Large intestine (tissue), 3 donors: ENCODE data around the gene PRKN. TPM values are rescaled to one million over a fixed set of nuclear protein-coding genes. Genes with fewer than 3 reads are reported as not detected.

ENCODE experiments used
- DNase-seq, 2 donors: peaks; one replicate each; pipeline versions ENCODE4 v3.0.0 to v3.0.0-alpha.2; 2013
- H3K27ac ChIP-seq: one replicate; pipeline ENCODE4 v1.5.1; 2013; ENCODE audit warnings: low read length
- H3K27me3 ChIP-seq: 2 replicates; pipeline ENCODE4 v1.6.1; 2013; ENCODE audit warnings: low read length; ENCODE audit not compliant: control insufficient read depth, insufficient read depth
- H3K36me3 ChIP-seq: 2 replicates; pipeline ENCODE4 v1.6.1; 2013; ENCODE audit warnings: low read length; ENCODE audit not compliant: control insufficient read depth, insufficient read depth
- H3K4me1 ChIP-seq: one replicate; pipeline ENCODE4 v1.6.1; 2013; ENCODE audit warnings: low read length; ENCODE audit not compliant: control insufficient read depth, insufficient read depth
- H3K4me3 ChIP-seq: one replicate; pipeline ENCODE4 v1.5.1; 2013; ENCODE audit warnings: low read length
- H3K9me3 ChIP-seq: one replicate; pipeline ENCODE4 v1.6.1; 2013; ENCODE audit warnings: mild to moderate bottlenecking, low read depth, low read length, moderate library complexity; ENCODE audit not compliant: control insufficient read depth
- WGBS: methylation state at CpG from one replicate; pipeline ENCODE4 v1.1.5; 2013; ENCODE audit warnings: low lambda C conversion rate; ENCODE audit not compliant: insufficient coverage; 5-methylcytosine and 5-hydroxymethylcytosine counted together
- polyA plus RNA-seq: library from polyadenylated mRNA; unstranded; fragments of 120-200 nt; gene quantifications from one replicate; pipeline ENCODE4 v1.2.1, GENCODE V29; 2013

Gene PRKN
- polyA plus RNA-seq, 1 donor, result 2.5 TPM

DNA sequence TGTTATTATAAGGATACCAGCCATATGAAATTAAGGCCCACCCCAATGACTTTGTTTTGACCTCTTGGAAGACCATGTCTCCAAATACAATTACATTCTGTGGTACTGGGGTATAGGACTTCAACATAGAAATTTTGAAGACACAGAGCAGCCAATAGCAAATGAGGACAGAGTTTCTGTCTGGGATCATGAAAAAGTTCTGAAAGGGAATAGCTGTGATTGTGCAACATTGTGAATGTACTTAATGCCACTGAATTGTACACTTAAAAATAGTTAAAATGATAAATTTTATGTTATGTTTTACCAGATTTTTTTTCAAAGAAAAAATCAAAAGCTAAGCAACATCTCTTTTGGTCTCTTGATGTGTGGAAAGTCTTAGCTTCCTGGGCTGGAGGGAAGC, 1426.7 kb downstream of the PRKN start:
- no peaks in the 10 kb centered on the region for H3K4me1 ChIP-seq
- H3K27ac ChIP-seq, result no peak overlapping the region
- no peak overlapping the region for H3K4me3 ChIP-seq
- H3K27me3 ChIP-seq, result no peaks in the 10 kb centered on the region
- H3K9me3 ChIP-seq, result no peaks in the 10 kb centered on the region
- H3K36me3 ChIP-seq, result no peaks in the 10 kb centered on the region
- DNase-seq, result no peak

DNA sequence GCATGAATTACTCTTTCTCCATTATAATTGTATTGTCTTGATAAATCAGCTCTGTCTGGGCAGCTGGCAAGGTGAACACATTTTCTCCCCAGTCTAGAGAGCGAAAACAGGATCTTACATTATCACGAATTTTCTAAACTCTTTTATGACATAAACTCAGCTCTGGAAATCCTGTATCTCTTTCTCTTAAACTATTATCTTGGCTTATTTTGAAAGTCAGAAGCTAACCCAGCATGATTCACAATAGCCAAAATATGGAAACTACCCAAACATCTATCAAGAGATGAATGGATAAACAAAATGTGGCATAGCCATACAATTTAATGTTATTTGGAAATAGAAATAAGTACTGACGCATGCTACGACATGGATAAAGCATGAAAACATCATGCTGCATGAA, 1427.8 kb downstream of the PRKN start:
- no peak for DNase-seq
- 95% methylated on average over 2 of the region's 4 CpGs for WGBS

More for the DNA sequence above, 1427.8 kb downstream of the PRKN start:
- no peaks in the 10 kb centered on the region for H3K36me3 ChIP-seq
- H3K27ac ChIP-seq, result no peak overlapping the region
- no peak overlapping the region for H3K4me3 ChIP-seq
- H3K27me3 ChIP-seq, result no peaks in the 10 kb centered on the region
- H3K4me1 ChIP-seq, result no peaks in the 10 kb centered on the region
- H3K9me3 ChIP-seq, result no peaks in the 10 kb centered on the region

Other genes with a start within 250 kb of the PRKN start
- gene PACRG, start 208 bp upstream of the PRKN start, polyA plus RNA-seq, result 1.5 TPM